ENCODE results near the gene PLK5.

DNA sequence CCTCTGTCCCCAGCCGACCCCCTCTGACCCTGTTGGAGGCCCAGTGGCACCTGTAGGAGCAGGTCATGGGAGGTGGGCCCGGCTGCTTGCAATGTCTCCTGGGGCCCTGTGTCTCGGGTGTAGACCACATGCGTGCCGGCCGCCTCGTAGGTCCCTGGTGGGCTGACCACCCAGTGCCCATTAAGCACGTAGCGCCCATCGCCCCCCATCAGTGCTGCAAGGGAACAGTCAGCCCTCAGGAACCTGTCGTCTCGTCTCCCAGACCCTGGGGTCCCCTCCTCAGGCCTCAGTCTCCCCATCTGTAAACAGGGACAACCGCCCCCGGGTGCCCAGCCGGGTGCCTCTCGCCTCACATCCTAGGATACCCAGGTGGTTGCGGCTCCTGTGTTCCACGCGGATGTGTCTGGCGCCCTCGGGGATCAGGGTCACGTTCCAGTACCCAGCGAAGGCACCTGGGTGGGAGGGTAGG is 16.7 kb upstream of the PLK5 start:
- TF ChIP-seq POLR2A (IDR thresholded peaks at IDR 0.05; ENCODE audit: extremely low read depth, insufficient read length) (no peak), CTCF (IDR thresholded peaks at IDR 0.05; ENCODE audit: low read depth, low read length) (no peak)

Measured in NB4 (cell line).